Stomach smooth muscle (tissue), 2 donors: ENCODE data around the gene TRIM7.

Source experiments
- H3K27ac ChIP-seq: one replicate; pipeline ENCODE4 v1.7.0; 2013; ENCODE audit warnings: mild to moderate bottlenecking, low read length, inconsistent platforms
- H3K27me3 ChIP-seq, 2 donors: one replicate each; pipeline ENCODE4 v1.7.0; 2013; ENCODE audit warnings: low read length in 2 of 2; ENCODE audit not compliant: insufficient read depth in 2 of 2, control insufficient read depth in 1 of 2
- H3K36me3 ChIP-seq, 2 donors: one replicate each; pipeline ENCODE4 v1.7.0; 2013; ENCODE audit warnings: low read length in 2 of 2; ENCODE audit not compliant: control insufficient read depth in 2 of 2, insufficient read depth in 2 of 2
- H3K4me1 ChIP-seq: one replicate; pipeline ENCODE4 v1.7.0; 2013; ENCODE audit warnings: low read length; ENCODE audit not compliant: control insufficient read depth, insufficient read depth
- H3K4me3 ChIP-seq, 2 donors: one replicate each; pipeline ENCODE4 v1.7.0; 2013; ENCODE audit warnings: low read length in 2 of 2
- H3K9ac ChIP-seq, 2 donors: one replicate each; pipeline ENCODE4 v1.7.0; 2013; ENCODE audit warnings: low read length in 2 of 2, mild to moderate bottlenecking in 1 of 2
- H3K9me3 ChIP-seq, 2 donors: one replicate each; pipeline ENCODE4 v1.7.0; 2013; ENCODE audit warnings: low read length in 2 of 2; ENCODE audit not compliant: control insufficient read depth in 2 of 2
- donor health status: healthy.
- donor health status: Pancreatic carcinoma.

TRIM7 gene

GRCh38 chr5:181199881-181200638 is 4.9 kb downstream of the TRIM7 start:
- Histone ChIP-seq H3K4me1 (peaks cover 13% of the 10 kb centered on the region), H3K9me3 (no peaks in the 10 kb centered on the region), H3K36me3 (no peaks in the 10 kb centered on the region), H3K27ac (no peak overlapping the region), H3K4me3 (no peak overlapping the region), H3K27me3 (peaks cover 0 to 8% of the 10 kb centered on the region in 2 donors), H3K9ac (no peak overlapping the region)

GRCh38 chr5:181198905-181199519 is 6.0 kb downstream of the TRIM7 start:
- Histone ChIP-seq H3K27me3 (peaks cover 0 to 3% of the 10 kb centered on the region in 2 donors), H3K36me3 (no peaks in the 10 kb centered on the region), H3K9ac (no peak overlapping the region), H3K27ac (no peak overlapping the region), H3K4me3 (no peak overlapping the region), H3K9me3 (no peaks in the 10 kb centered on the region), H3K4me1 (peaks cover 6% of the 10 kb centered on the region)

- Histone ChIP-seq H3K9me3 (no peaks in the 10 kb centered on the region), H3K27me3 (no peaks in the 10 kb centered on the region), H3K36me3 (no peaks in the 10 kb centered on the region), H3K4me3 (no peak overlapping the region), H3K27ac (no peak overlapping the region), H3K4me1 (no peaks in the 10 kb centered on the region), H3K9ac (no peak overlapping the region)
These were observed 6.8 kb downstream of the TRIM7 start for GRCh38 chr5:181198106-181198685.

- Histone ChIP-seq H3K36me3 (no peaks in the 10 kb centered on the region), H3K4me3 (no peak overlapping the region), H3K27ac (no peak overlapping the region), H3K9ac (no peak overlapping the region), H3K4me1 (peaks cover 4% of the 10 kb centered on the region), H3K27me3 (no peaks in the 10 kb centered on the region), H3K9me3 (no peaks in the 10 kb centered on the region)
These were observed 7.6 kb downstream of the TRIM7 start for GRCh38 chr5:181197326-181197951.

- Histone ChIP-seq H3K4me3 (no peak overlapping the region), H3K36me3 (no peaks in the 10 kb centered on the region), H3K27ac (no peak overlapping the region), H3K4me1 (peaks cover 15% of the 10 kb centered on the region), H3K27me3 (no peaks in the 10 kb centered on the region), H3K9ac (no peak overlapping the region), H3K9me3 (no peaks in the 10 kb centered on the region)
These were observed 9.7 kb downstream of the TRIM7 start for GRCh38 chr5:181195249-181195761.

- H3K4me3 ChIP-seq = no peak overlapping the region
- no peak overlapping the region for H3K27ac ChIP-seq
- H3K4me1 ChIP-seq = peaks cover 20% of the 10 kb centered on the region
- no peaks in the 10 kb centered on the region for H3K36me3 ChIP-seq
- no peak overlapping the region for H3K9ac ChIP-seq
- H3K27me3 ChIP-seq = no peaks in the 10 kb centered on the region
- no peaks in the 10 kb centered on the region for H3K9me3 ChIP-seq
These were observed 10.3 kb downstream of the TRIM7 start for GRCh38 chr5:181194489-181195248.

GRCh38 chr5:181193656-181194055 is 11.3 kb downstream of the TRIM7 start:
- Histone ChIP-seq H3K4me1 (peaks cover 26% of the 10 kb centered on the region), H3K4me3 (no peak overlapping the region), H3K9ac (no peak overlapping the region), H3K27ac (no peak overlapping the region), H3K36me3 (no peaks in the 10 kb centered on the region), H3K9me3 (no peaks in the 10 kb centered on the region), H3K27me3 (no peaks in the 10 kb centered on the region)

GRCh38 chr5:181192337-181193046 is 12.5 kb downstream of the TRIM7 start:
- H3K27me3 ChIP-seq = no peaks in the 10 kb centered on the region
- peak overlapping the region; percentile 76 to 87 for H3K9ac ChIP-seq

GRCh38 chr5:181191526-181192336 is 13.3 kb downstream of the TRIM7 start:
- Histone ChIP-seq H3K27me3 (no peaks in the 10 kb centered on the region), H3K27ac (peak overlapping the region; percentile 75)

More at GRCh38 chr5:181192337-181193046, 12.5 kb downstream of the TRIM7 start:
- peak overlapping the region; percentile 82 to 97 for H3K4me3 ChIP-seq
- H3K9me3 ChIP-seq = no peaks in the 10 kb centered on the region
- peaks cover 29% of the 10 kb centered on the region for H3K4me1 ChIP-seq
- H3K36me3 ChIP-seq = no peaks in the 10 kb centered on the region
- H3K27ac ChIP-seq = peak overlapping the region; percentile 75

More at GRCh38 chr5:181191526-181192336, 13.3 kb downstream of the TRIM7 start:
- H3K9ac ChIP-seq = peak overlapping the region; percentile 76 to 87
- H3K4me1 ChIP-seq = peaks cover 29% of the 10 kb centered on the region
- no peaks in the 10 kb centered on the region for H3K9me3 ChIP-seq
- no peaks in the 10 kb centered on the region for H3K36me3 ChIP-seq
- peak overlapping the region; percentile 97 to 98 for H3K4me3 ChIP-seq
